HepG2 (cell line): ENCODE data around the gene SSH3. TPM values are rescaled to one million over a fixed set of nuclear protein-coding genes. Genes with fewer than 3 reads are reported as not detected.
A peak's percentile ranks its signal among the peaks of the same experiment; 100 is the strongest.

Experiments
- ATF1 ChIP-seq: IDR thresholded peaks from 2 replicates; pipeline ENCODE4 v1.6.1; 2016; ENCODE audit warnings: mild to moderate bottlenecking, control low read depth
- CEBPZ ChIP-seq: IDR thresholded peaks from 2 replicates; pipeline ENCODE4 v1.6.1; 2012; ENCODE audit warnings: low read length, improper control_type of control experiment
- FLYWCH1 ChIP-seq: sonication (generic); formaldehyde crosslinking; IDR thresholded peaks from 2 replicates; pipeline ENCODE4 v1.8.1; 2023; ENCODE audit warnings: mild to moderate bottlenecking, missing genetic modification reagents
- KLF15 ChIP-seq: sonication (generic); formaldehyde crosslinking; IDR thresholded peaks from 2 replicates; pipeline ENCODE4 v1.8.1; 2023; ENCODE audit warnings: borderline replicate concordance, mild to moderate bottlenecking, inconsistent platforms, missing genetic modification reagents, mixed read lengths
- MNT ChIP-seq: fragments of 450-650 bp; IDR thresholded peaks from 2 replicates; pipeline ENCODE4 v1.6.1; 2016
- TEAD2 ChIP-seq: sonication (generic); formaldehyde crosslinking; IDR thresholded peaks from 2 replicates; pipeline ENCODE4 v1.9.0; 2021; ENCODE audit warnings: missing genetic modification reagents
- THAP11 ChIP-seq: IDR thresholded peaks from 2 replicates; pipeline ENCODE4 v1.6.1; 2016; ENCODE audit warnings: missing biosample characterization, missing genetic modification reagents
- ZBTB26 ChIP-seq: IDR thresholded peaks from 2 replicates; pipeline ENCODE4 v1.6.1; 2016; ENCODE audit warnings: missing compliant biosample characterization, missing genetic modification reagents, borderline replicate concordance
- ZNF296 ChIP-seq: sonication (generic); formaldehyde crosslinking; conservative IDR thresholded peaks from 2 replicates; pipeline ENCODE4 v1.5.0; 2020; ENCODE audit warnings: mild to moderate bottlenecking, missing genetic modification reagents
- ZNF343 ChIP-seq: sonication (generic); formaldehyde crosslinking; IDR thresholded peaks from 2 replicates; pipeline ENCODE4 v1.4.0; 2020; ENCODE audit warnings: mild to moderate bottlenecking, missing genetic modification reagents
- ZNF607 ChIP-seq: sonication (generic); formaldehyde crosslinking; IDR thresholded peaks from 2 replicates; pipeline ENCODE4 v1.5.1; 2020; ENCODE audit warnings: missing genetic modification reagents, mild to moderate bottlenecking, borderline replicate concordance
- ZNF775 ChIP-seq: sonication (generic); formaldehyde crosslinking; IDR thresholded peaks from 2 replicates; pipeline ENCODE4 v1.4.0; 2020; ENCODE audit warnings: missing genetic modification reagents, mild to moderate bottlenecking, moderate library complexity, borderline replicate concordance
- ZSCAN25 ChIP-seq: sonication (generic); formaldehyde crosslinking; IDR thresholded peaks from 2 replicates; pipeline ENCODE4 v1.8.0; 2022; ENCODE audit warnings: mild to moderate bottlenecking, missing genetic modification reagents
- polyA plus RNA-seq, 8 experiments: library from polyadenylated mRNA; depleted of rRNA in 3 of 8; stranded (reverse) in 7 of 8; unstranded in 1 of 8; fragments of >200 nt; fragmentation: Illumina TruSeq in 4 of 8; extraction: Trizol in 4 of 8; gene quantifications; 2 replicates each; pipeline versions ENCODE4 v1.2.1 to v1.2.3, GENCODE V29; 2011 to 2016; ENCODE audit warnings: low read depth in 4 of 8, missing spikeins in 1 of 8, mixed read lengths in 1 of 8; ENCODE audit not compliant: insufficient read depth in 1 of 8
- total RNA-seq, 5 experiments: library from RNA; depleted of rRNA; stranded (reverse); fragments of >200 nt; fragmentation: Illumina TruSeq; extraction: Trizol; gene quantifications; 2 replicates each; pipeline ENCODE4 v1.2.3, GENCODE V29; 2016; ENCODE audit warnings: low read depth in 1 of 5
- TF ChIP-seq, protein P1 (sequence below): sonication (generic); formaldehyde crosslinking; IDR thresholded peaks from 2 replicates; pipeline ENCODE4 v1.4.0; 2020; ENCODE audit warnings: missing genetic modification reagents
- TF ChIP-seq, protein P2 (sequence below): sonication (generic); formaldehyde crosslinking; IDR thresholded peaks from 2 replicates; pipeline ENCODE4 v1.4.0; 2020; ENCODE audit warnings: mild to moderate bottlenecking, missing genetic modification reagents

SSH3 gene
- total and polyA plus RNA-seq, 2 of the 13 experiments (the other 11 are each of a cell fraction or from before 2014, with no cell fraction given): 12.4 to 18.8 TPM

GRCh38 chr11:67354075-67355022 is 51.0 kb downstream of the SSH3 start (continued):
- TF ChIP-seq MNT (peak; percentile 82), ZNF775 (CRISPR knock-in tag) (0 out of 2 replicates have a peak, but pooled peaks have one; percentile 40), ZNF607 (no peak; the same call in 1 of the 2 replicates), CEBPZ (no peak), ZNF343 (no peak), FLYWCH1 (CRISPR knock-in tag) (no peak), ZSCAN25 (peak; percentile 49; the same call in 1 of the 2 replicates), THAP11 (CRISPR knock-in tag) (peak; percentile 81), ATF1 (CRISPR knock-in tag) (no peak), ZNF296 (CRISPR knock-in tag) (no peak), KLF15 (no peak), ZBTB26 (peak; percentile 78; the same call in 1 of the 2 replicates), TEAD2 (CRISPR knock-in tag) (no peak)
- TF ChIP-seq, protein P1, sequence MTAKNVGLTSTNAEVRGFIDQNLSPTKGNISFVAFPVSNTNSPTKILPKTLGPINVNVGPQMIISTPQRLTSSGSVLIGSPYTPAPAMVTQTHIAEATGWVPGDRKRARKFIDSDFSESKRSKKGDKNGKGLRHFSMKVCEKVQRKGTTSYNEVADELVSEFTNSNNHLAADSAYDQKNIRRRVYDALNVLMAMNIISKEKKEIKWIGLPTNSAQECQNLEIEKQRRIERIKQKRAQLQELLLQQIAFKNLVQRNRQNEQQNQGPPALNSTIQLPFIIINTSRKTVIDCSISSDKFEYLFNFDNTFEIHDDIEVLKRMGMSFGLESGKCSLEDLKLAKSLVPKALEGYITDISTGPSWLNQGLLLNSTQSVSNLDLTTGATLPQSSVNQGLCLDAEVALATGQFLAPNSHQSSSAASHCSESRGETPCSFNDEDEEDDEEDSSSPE (CRISPR knock-in tag): no peak
- TF ChIP-seq, protein P2, sequence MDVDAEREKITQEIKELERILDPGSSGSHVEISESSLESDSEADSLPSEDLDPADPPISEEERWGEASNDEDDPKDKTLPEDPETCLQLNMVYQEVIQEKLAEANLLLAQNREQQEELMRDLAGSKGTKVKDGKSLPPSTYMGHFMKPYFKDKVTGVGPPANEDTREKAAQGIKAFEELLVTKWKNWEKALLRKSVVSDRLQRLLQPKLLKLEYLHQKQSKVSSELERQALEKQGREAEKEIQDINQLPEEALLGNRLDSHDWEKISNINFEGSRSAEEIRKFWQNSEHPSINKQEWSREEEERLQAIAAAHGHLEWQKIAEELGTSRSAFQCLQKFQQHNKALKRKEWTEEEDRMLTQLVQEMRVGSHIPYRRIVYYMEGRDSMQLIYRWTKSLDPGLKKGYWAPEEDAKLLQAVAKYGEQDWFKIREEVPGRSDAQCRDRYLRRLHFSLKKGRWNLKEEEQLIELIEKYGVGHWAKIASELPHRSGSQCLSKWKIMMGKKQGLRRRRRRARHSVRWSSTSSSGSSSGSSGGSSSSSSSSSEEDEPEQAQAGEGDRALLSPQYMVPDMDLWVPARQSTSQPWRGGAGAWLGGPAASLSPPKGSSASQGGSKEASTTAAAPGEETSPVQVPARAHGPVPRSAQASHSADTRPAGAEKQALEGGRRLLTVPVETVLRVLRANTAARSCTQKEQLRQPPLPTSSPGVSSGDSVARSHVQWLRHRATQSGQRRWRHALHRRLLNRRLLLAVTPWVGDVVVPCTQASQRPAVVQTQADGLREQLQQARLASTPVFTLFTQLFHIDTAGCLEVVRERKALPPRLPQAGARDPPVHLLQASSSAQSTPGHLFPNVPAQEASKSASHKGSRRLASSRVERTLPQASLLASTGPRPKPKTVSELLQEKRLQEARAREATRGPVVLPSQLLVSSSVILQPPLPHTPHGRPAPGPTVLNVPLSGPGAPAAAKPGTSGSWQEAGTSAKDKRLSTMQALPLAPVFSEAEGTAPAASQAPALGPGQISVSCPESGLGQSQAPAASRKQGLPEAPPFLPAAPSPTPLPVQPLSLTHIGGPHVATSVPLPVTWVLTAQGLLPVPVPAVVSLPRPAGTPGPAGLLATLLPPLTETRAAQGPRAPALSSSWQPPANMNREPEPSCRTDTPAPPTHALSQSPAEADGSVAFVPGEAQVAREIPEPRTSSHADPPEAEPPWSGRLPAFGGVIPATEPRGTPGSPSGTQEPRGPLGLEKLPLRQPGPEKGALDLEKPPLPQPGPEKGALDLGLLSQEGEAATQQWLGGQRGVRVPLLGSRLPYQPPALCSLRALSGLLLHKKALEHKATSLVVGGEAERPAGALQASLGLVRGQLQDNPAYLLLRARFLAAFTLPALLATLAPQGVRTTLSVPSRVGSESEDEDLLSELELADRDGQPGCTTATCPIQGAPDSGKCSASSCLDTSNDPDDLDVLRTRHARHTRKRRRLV: peak; percentile 21; the same call in 1 of the 2 replicates
